HEK293 (cell line): ENCODE measurements around the gene NFKBIE.

Source experiments
- CTCF ChIA-PET: fragments of 350-600 bp; formaldehyde crosslinking; extraction: SDS; loops from one replicate; lab custom pipeline; 2021; ENCODE audit warnings: antibody characterized with exemption; lab: Yijun Ruan, JAX
- POLR2A ChIA-PET: fragments of 300-600 bp; formaldehyde crosslinking; extraction: SDS; loops from one replicate; lab custom pipeline; 2020; ENCODE audit warnings: antibody characterized with exemption, inconsistent platforms; lab: Yijun Ruan, JAX
- H3K27ac ChIP-seq: fragments of 200-500 bp; sonication (Bioruptor generic); 2 replicates; pipeline ENCODE4 v1.5.1; 2014; ENCODE audit warnings: low read depth, low read length, control low read depth, inconsistent platforms; ENCODE audit errors: extremely low read depth
- H3K36me3 ChIP-seq, 2 experiments: fragments of 200-500 bp in 1 of 2; sonication (Bioruptor generic) in 1 of 2; 1 replicate in 1 of 2; 2 replicates in 1 of 2; pipeline ENCODE4 v1.5.1; 2014 to 2017; ENCODE audit warnings: inconsistent platforms in 2 of 2, low read length in 2 of 2; ENCODE audit not compliant: control insufficient read depth in 2 of 2, insufficient read depth in 1 of 2
- H3K4me1 ChIP-seq: fragments of 200-500 bp; sonication (Bioruptor generic); 2 replicates; pipeline ENCODE4 v1.5.1; 2014; ENCODE audit warnings: mild to moderate bottlenecking, low read length, inconsistent platforms; ENCODE audit not compliant: control insufficient read depth, insufficient read depth
- H3K4me3 ChIP-seq: 2 replicates; pipeline ENCODE4 v1.5.1; 2011; ENCODE audit warnings: low read depth, mild to moderate bottlenecking, control low read depth, low read length, moderate library complexity
- H3K9me3 ChIP-seq: fragments of 200-500 bp; sonication (Bioruptor generic); 2 replicates; pipeline ENCODE4 v1.5.1; 2014; ENCODE audit warnings: low read depth, low read length, inconsistent platforms; ENCODE audit not compliant: control insufficient read depth, insufficient read depth
- PATZ1 ChIP-seq: fragments of 450-650 bp; formaldehyde crosslinking; IDR thresholded peaks from 2 replicates; pipeline ENCODE4 v1.5.1; 2016; ENCODE audit warnings: missing biosample characterization, missing genetic modification characterization
- PRDM2 ChIP-seq: fragments of 450-650 bp; formaldehyde crosslinking; IDR thresholded peaks from 2 replicates; pipeline ENCODE4 v1.5.1; 2016; ENCODE audit warnings: missing biosample characterization, missing genetic modification characterization, borderline replicate concordance
- ZFHX2 ChIP-seq: fragments of 450-650 bp; formaldehyde crosslinking; conservative IDR thresholded peaks from 2 replicates; pipeline ENCODE4 v1.5.1; 2016; ENCODE audit warnings: missing biosample characterization, missing genetic modification characterization
- ZFP3 ChIP-seq: fragments of 450-650 bp; formaldehyde crosslinking; IDR thresholded peaks from 2 replicates; pipeline ENCODE4 v1.5.1; 2016; ENCODE audit warnings: low read depth, missing biosample characterization, missing genetic modification characterization
- ZNF148 ChIP-seq: fragments of 450-650 bp; formaldehyde crosslinking; IDR thresholded peaks from 2 replicates; pipeline ENCODE4 v1.5.0; 2017; ENCODE audit warnings: missing biosample characterization, missing genetic modification characterization, borderline replicate concordance
- ZNF23 ChIP-seq: fragments of 450-650 bp; formaldehyde crosslinking; IDR thresholded peaks from 2 replicates; pipeline ENCODE4 v1.5.1; 2016; ENCODE audit warnings: missing biosample characterization, missing genetic modification characterization, borderline replicate concordance
- ZNF24 ChIP-seq: fragments of 450-650 bp; formaldehyde crosslinking; IDR thresholded peaks from 2 replicates; pipeline ENCODE4 v1.5.1; 2016; ENCODE audit warnings: missing biosample characterization, missing genetic modification characterization
- ZNF280D ChIP-seq: fragments of 450-650 bp; formaldehyde crosslinking; IDR thresholded peaks from 2 replicates; pipeline ENCODE4 v1.5.1; 2016; ENCODE audit warnings: missing biosample characterization, missing genetic modification characterization
- ZNF311 ChIP-seq: fragments of 450-650 bp; formaldehyde crosslinking; IDR thresholded peaks from 2 replicates; pipeline ENCODE4 v1.5.1; 2017; ENCODE audit warnings: missing biosample characterization, missing genetic modification characterization, borderline replicate concordance
- ZNF335 ChIP-seq: fragments of 450-650 bp; formaldehyde crosslinking; conservative IDR thresholded peaks from 2 replicates; pipeline ENCODE4 v1.5.1; 2016; ENCODE audit warnings: missing biosample characterization, missing genetic modification characterization
- ZNF341 ChIP-seq: fragments of 450-650 bp; formaldehyde crosslinking; IDR thresholded peaks from 2 replicates; pipeline ENCODE4; 2016; ENCODE audit warnings: low read depth, missing biosample characterization, missing genetic modification characterization
- ZNF404 ChIP-seq: fragments of 450-650 bp; formaldehyde crosslinking; IDR thresholded peaks from 2 replicates; pipeline ENCODE4 v1.5.1; 2017; ENCODE audit warnings: missing biosample characterization, missing genetic modification characterization
- ZNF596 ChIP-seq: fragments of 450-650 bp; IDR thresholded peaks from 2 replicates; pipeline ENCODE4 v1.5.0; 2018; ENCODE audit warnings: missing biosample characterization, mild to moderate bottlenecking, missing genetic modification characterization, moderate library complexity
- ZNF776 ChIP-seq: fragments of 450-650 bp; formaldehyde crosslinking; IDR thresholded peaks from 2 replicates; pipeline ENCODE4 v1.5.0; 2017; ENCODE audit warnings: missing biosample characterization, missing genetic modification characterization, borderline replicate concordance
- ZNF791 ChIP-seq: fragments of 450-650 bp; formaldehyde crosslinking; IDR thresholded peaks from 2 replicates; pipeline ENCODE4 v1.5.1; 2016; ENCODE audit warnings: missing biosample characterization, missing genetic modification characterization

The NFKBIE gene

GRCh38 chr6:44291841-44292240 is 26.5 kb upstream of the NFKBIE start:
- Histone ChIP-seq H3K4me1 (no peaks in the 10 kb centered on the region), H3K4me3 (no peak overlapping the region), H3K27ac (no peak overlapping the region), H3K9me3 (no peaks in the 10 kb centered on the region), H3K36me3 (no peaks in the 10 kb centered on the region)
- POLR2A ChIA-PET, result interaction anchor here (0.7 to 2.0 kb wide), 5 partner anchors 12 to 95 kb away, joined by 3 to 4 read pairs (median 3); partner anchors contain the start of gene AARS2
- CTCF ChIA-PET, result interaction anchor here (0.6 to 2.2 kb wide), 10 partner anchors 12 to 109 kb away, joined by 3 to 13 read pairs (median 4); partner anchors contain the start of gene AARS2
- no peak for TF ChIP-seq ZNF335 (tag by site-specific recombination)
- no peak for TF ChIP-seq ZNF148
- no peak for TF ChIP-seq ZNF311 (tag by site-specific recombination)

GRCh38 chr6:44289726-44290260 is 24.4 kb upstream of the NFKBIE start:
- CTCF ChIA-PET, result no interaction called here
- H3K4me1 ChIP-seq, result no peaks in the 10 kb centered on the region
- no peaks in the 10 kb centered on the region for H3K9me3 ChIP-seq
- POLR2A ChIA-PET, result no interaction called here
- TF ChIP-seq ZFHX2 (peak; percentile 35; the same call in 1 of the 2 replicates), PATZ1 (tag by site-specific recombination) (no peak)
- H3K27ac ChIP-seq, result no peak overlapping the region
- no peaks in the 10 kb centered on the region for H3K36me3 ChIP-seq
- H3K4me3 ChIP-seq, result no peak overlapping the region

GRCh38 chr6:44286747-44287146 is 21.4 kb upstream of the NFKBIE start:
- POLR2A ChIA-PET, result no interaction called here
- Histone ChIP-seq H3K36me3 (no peaks in the 10 kb centered on the region), H3K9me3 (no peaks in the 10 kb centered on the region), H3K4me3 (no peak overlapping the region), H3K4me1 (no peaks in the 10 kb centered on the region), H3K27ac (no peak overlapping the region)
- CTCF ChIA-PET, result interaction anchor here (0.6 to 2.2 kb wide), 3 partner anchors 18 to 51 kb away, joined by 3 to 8 read pairs (median 3); no protein-coding TSS in a partner anchor
- TF ChIP-seq ZFP3 (tag by site-specific recombination) (no peak), ZNF23 (tag by site-specific recombination) (no peak), ZNF280D (no peak), ZNF596 (no peak), PRDM2 (tag by site-specific recombination) (no peak), ZNF791 (tag by site-specific recombination) (no peak), ZNF341 (no peak), ZNF24 (tag by site-specific recombination) (no peak), ZNF776 (tag by site-specific recombination) (no peak), ZNF404 (tag by site-specific recombination) (no peak)
